Endodermal cell (in vitro differentiated cells): ENCODE measurements around the gene CHRD. TPM values are rescaled to one million over a fixed set of nuclear protein-coding genes. Genes with fewer than 3 reads are reported as not detected.

ENCODE experiments used
- DNase-seq: peaks from one replicate; pipeline ENCODE4 v3.0.0-alpha.2; 2017
- H3K27ac ChIP-seq: 2 replicates; pipeline ENCODE4 v1.5.1; 2013; ENCODE audit warnings: mild to moderate bottlenecking, low read depth, low read length, moderate library complexity
- H3K27me3 ChIP-seq: 2 replicates; pipeline ENCODE4 v1.6.1; 2013; ENCODE audit warnings: mild to moderate bottlenecking, low read length, moderate library complexity; ENCODE audit not compliant: insufficient read depth, control insufficient read depth, poor library complexity, severe bottlenecking
- H3K36me3 ChIP-seq: 2 replicates; pipeline ENCODE4 v1.7.0; 2013; ENCODE audit warnings: mild to moderate bottlenecking, low read length, moderate library complexity; ENCODE audit not compliant: control insufficient read depth, insufficient read depth
- H3K4me1 ChIP-seq: one replicate; pipeline ENCODE4 v1.7.0; 2013; ENCODE audit warnings: low read length; ENCODE audit not compliant: control insufficient read depth, insufficient read depth
- H3K4me3 ChIP-seq: 2 replicates; pipeline ENCODE4 v1.5.1; 2013; ENCODE audit warnings: mild to moderate bottlenecking, low read length, moderate library complexity
- H3K9ac ChIP-seq: 2 replicates; pipeline ENCODE4 v1.6.1; 2013; ENCODE audit warnings: mild to moderate bottlenecking, low read length, moderate library complexity; ENCODE audit not compliant: poor library complexity, severe bottlenecking; ENCODE audit errors: extremely low read depth
- H3K9me3 ChIP-seq: 2 replicates; pipeline ENCODE4 v1.6.1; 2013; ENCODE audit warnings: mild to moderate bottlenecking, low read length, moderate library complexity; ENCODE audit not compliant: control insufficient read depth
- H3K27ac Mint-ChIP-seq: 2 replicates; pipeline ENCODE4 v1.8.0; 2020; ENCODE audit warnings: mixed read lengths
- H3K27me3 Mint-ChIP-seq: 2 replicates; pipeline ENCODE4 v1.8.0; 2021; ENCODE audit warnings: mild to moderate bottlenecking, mixed read lengths; ENCODE audit not compliant: insufficient read depth
- H3K36me3 Mint-ChIP-seq: 2 replicates; pipeline ENCODE4 v1.8.0; 2020; ENCODE audit warnings: low read depth, mixed read lengths
- H3K4me1 Mint-ChIP-seq: 2 replicates; pipeline ENCODE4 v1.8.0; 2020; ENCODE audit warnings: mixed read lengths
- H3K4me3 Mint-ChIP-seq: 2 replicates; pipeline ENCODE4 v1.8.0; 2020; ENCODE audit warnings: mild to moderate bottlenecking, moderate library complexity, mixed read lengths
- H3K9me3 Mint-ChIP-seq: 2 replicates; pipeline ENCODE4 v1.8.0; 2020; ENCODE audit warnings: mild to moderate bottlenecking, mixed read lengths
- WGBS, 2 experiments: methylation state at CpG; one replicate each; pipeline versions ENCODE4 v1.1.5 to v1.1.7; 2013; ENCODE audit warnings: missing lambda C conversion rate in 2 of 2, mixed read lengths in 1 of 2; ENCODE audit not compliant: insufficient coverage in 1 of 2, insufficient read length in 1 of 2; 5-methylcytosine and 5-hydroxymethylcytosine counted together
- total RNA-seq, 2 donors: library from RNA; stranded (reverse); fragmentation: NEBNext Ultra II Directional in 1 of 2; extraction: Animal tissue kit (Norgen Biotek cat#: 25700) in 1 of 2; gene quantifications; 2 replicates in 1 of 2; 3 replicates in 1 of 2; pipeline ENCODE4 v1.2.1, GENCODE V29; 2021
- TF ChIP-seq, protein P1 (sequence below): fragments of 200-600 bp; sonication (generic); conservative IDR thresholded peaks from 2 replicates; pipeline ENCODE4 v1.5.0; 2021; ENCODE audit warnings: antibody characterized with exemption, mild to moderate bottlenecking

Gene CHRD
- total RNA-seq, 2 donors from 2014 or later: 5.0 to 17.4 TPM

DNA sequence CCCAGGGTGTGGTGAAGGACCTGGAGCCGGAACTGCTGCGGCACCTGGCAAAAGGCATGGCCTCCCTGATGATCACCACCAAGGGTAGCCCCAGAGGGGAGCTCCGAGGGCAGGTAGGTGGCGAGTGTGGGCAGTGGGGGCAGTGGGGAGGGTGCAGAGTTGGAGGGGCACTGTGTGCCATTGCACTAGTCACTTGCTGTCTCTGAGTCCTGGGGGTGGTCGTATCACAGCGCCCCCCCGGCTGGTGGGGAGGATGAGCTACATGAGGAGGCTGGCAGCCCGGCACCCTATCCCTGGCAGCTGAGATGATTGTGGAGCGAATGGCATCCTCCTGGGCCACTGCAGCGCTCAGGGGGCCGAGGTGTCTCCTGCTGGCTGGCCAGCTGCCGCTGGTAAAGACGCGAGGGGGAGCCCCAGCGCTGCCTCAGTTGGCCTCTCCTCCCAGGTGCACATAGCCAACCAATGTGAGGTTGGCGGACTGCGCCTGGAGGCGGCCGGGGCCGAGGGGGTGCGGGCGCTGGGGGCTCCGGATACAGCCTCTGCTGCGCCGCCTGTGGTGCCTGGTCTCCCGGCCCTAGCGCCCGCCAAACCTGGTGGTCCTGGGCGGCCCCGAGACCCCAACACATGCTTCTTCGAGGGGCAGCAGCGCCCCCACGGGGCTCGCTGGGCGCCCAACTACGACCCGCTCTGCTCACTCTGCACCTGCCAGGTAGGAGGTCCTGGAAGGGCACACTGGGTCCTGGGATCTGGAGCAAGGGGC, 6.4 kb downstream of the CHRD start:
- Mint-ChIP-seq H3K4me3 (no peak overlapping the region), H3K27ac (no peak overlapping the region), H3K27me3 (peaks cover 30% of the 10 kb centered on the region), H3K4me1 (no peaks in the 10 kb centered on the region), H3K9me3 (no peaks in the 10 kb centered on the region), H3K36me3 (peaks cover 2% of the 10 kb centered on the region)
- Histone ChIP-seq H3K4me1 (no peaks in the 10 kb centered on the region), H3K4me3 (no peak overlapping the region), H3K27me3 (peaks cover 22% of the 10 kb centered on the region), H3K27ac (no peak overlapping the region), H3K9me3 (no peaks in the 10 kb centered on the region), H3K36me3 (no peaks in the 10 kb centered on the region), H3K9ac (no peak overlapping the region)
- DNase-seq: no peak
- WGBS, 2 experiments: 90 to 96% methylated on average over 15 to 37 of the region's 37 CpGs
- TF ChIP-seq, protein P1, sequence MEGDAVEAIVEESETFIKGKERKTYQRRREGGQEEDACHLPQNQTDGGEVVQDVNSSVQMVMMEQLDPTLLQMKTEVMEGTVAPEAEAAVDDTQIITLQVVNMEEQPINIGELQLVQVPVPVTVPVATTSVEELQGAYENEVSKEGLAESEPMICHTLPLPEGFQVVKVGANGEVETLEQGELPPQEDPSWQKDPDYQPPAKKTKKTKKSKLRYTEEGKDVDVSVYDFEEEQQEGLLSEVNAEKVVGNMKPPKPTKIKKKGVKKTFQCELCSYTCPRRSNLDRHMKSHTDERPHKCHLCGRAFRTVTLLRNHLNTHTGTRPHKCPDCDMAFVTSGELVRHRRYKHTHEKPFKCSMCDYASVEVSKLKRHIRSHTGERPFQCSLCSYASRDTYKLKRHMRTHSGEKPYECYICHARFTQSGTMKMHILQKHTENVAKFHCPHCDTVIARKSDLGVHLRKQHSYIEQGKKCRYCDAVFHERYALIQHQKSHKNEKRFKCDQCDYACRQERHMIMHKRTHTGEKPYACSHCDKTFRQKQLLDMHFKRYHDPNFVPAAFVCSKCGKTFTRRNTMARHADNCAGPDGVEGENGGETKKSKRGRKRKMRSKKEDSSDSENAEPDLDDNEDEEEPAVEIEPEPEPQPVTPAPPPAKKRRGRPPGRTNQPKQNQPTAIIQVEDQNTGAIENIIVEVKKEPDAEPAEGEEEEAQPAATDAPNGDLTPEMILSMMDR: no peak

DNA sequence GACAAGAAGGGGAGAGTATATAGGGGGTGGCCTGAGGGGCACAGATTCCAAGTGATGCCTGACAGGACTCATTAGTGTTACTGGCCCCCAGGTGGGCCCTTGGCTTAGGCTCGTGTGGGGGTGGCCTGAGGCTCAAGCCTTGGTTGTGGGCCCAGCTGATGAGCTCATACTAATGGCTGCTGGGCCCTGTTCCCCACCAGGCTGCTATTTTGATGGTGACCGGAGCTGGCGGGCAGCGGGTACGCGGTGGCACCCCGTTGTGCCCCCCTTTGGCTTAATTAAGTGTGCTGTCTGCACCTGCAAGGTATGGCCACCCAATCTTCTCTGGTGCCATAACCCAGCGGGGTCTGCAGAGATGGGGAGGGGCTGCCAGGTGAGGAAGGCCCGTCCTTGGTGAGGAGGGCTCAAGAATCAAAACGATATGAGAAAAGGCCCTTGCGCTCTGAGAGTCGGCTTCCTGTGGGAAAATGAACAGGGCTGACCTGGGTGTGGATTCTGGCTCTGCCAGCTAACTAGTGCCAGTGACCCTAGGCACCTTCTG, 7.4 kb downstream of the CHRD start:
- Histone ChIP-seq H3K27me3 (peaks cover 12% of the 10 kb centered on the region), H3K4me1 (no peaks in the 10 kb centered on the region), H3K27ac (no peak overlapping the region), H3K9ac (no peak overlapping the region), H3K36me3 (no peaks in the 10 kb centered on the region), H3K9me3 (no peaks in the 10 kb centered on the region), H3K4me3 (no peak overlapping the region)
- WGBS, 2 experiments: 90 to 94% methylated on average over 11 to 12 of the region's 12 CpGs
- TF ChIP-seq, protein P1: no peak
- no peak overlapping the region for H3K27ac Mint-ChIP-seq
- peaks cover 2% of the 10 kb centered on the region for H3K36me3 Mint-ChIP-seq
- peaks cover 20% of the 10 kb centered on the region for H3K27me3 Mint-ChIP-seq
- H3K9me3 Mint-ChIP-seq: no peaks in the 10 kb centered on the region
- no peak overlapping the region for H3K4me3 Mint-ChIP-seq
- no peak for DNase-seq
- no peaks in the 10 kb centered on the region for H3K4me1 Mint-ChIP-seq

DNA sequence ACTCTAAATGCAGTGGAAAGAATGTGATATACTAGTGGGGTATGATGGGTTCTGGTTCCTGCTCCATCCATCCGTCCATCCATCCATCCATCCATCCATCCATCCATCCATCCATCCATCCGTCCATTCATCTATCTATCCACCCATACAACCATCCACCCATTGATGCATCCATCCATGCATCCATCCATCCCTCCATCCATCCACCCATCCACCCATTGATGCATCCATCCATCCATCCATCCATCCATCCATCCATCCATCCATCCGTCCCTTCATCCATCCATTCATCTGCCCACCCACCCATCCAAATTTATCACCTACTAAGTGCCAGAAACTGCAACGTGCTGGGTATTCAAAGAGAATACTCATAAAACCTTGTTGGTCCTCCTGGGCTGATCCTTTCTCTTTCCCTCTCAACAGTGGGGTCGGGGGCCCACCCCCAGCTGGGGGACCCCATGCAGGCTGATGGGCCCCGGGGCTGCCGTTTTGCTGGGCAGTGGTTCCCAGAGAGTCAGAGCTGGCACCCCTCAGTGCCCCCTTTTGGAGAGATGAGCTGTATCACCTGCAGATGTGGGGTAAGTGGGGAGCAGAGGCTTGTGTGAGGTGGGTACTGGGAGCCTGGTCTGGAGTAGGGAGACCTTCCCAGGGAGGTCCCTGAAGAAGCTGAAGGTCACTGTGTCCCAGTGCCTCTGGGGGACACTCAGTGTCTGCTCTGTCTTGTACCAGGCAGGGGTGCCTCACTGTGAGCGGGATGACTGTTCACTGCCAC, 8.5 kb downstream of the CHRD start:
- H3K9me3 Mint-ChIP-seq: no peaks in the 10 kb centered on the region
- Histone ChIP-seq H3K27ac (no peak overlapping the region), H3K9ac (no peak overlapping the region), H3K4me1 (no peaks in the 10 kb centered on the region), H3K4me3 (no peak overlapping the region), H3K9me3 (no peaks in the 10 kb centered on the region), H3K36me3 (no peaks in the 10 kb centered on the region), H3K27me3 (peaks cover 1% of the 10 kb centered on the region)
- no peak for DNase-seq
- H3K27me3 Mint-ChIP-seq: peaks cover 9% of the 10 kb centered on the region
- H3K27ac Mint-ChIP-seq: no peak overlapping the region
- H3K4me3 Mint-ChIP-seq: no peak overlapping the region
- no peaks in the 10 kb centered on the region for H3K4me1 Mint-ChIP-seq
- TF ChIP-seq, protein P1: no peak
- 86 to 94% methylated on average over 3 to 8 of the region's 8 CpGs for WGBS, 2 experiments
- peaks cover 2% of the 10 kb centered on the region for H3K36me3 Mint-ChIP-seq
